ENCODE results near the gene TNFRSF13B.

TNFRSF13B gene

GRCh38 chr17:16941072-16942036 lies 30.6 kb downstream of the TNFRSF13B start:
- no peak for TF ChIP-seq YY1 (IDR thresholded peaks at IDR 0.05; ENCODE audit: low read depth)
- TF ChIP-seq ZBTB7A (IDR thresholded peaks at IDR 0.05; ENCODE audit: low read depth) = no peak
- TF ChIP-seq NFIC (IDR thresholded peaks at IDR 0.05) = no peak
- TF ChIP-seq EP300 (IDR thresholded peaks at IDR 0.05; ENCODE audit: borderline replicate concordance) = no peak
- TF ChIP-seq EGR1 (IDR thresholded peaks at IDR 0.05) = no peak

DNA sequence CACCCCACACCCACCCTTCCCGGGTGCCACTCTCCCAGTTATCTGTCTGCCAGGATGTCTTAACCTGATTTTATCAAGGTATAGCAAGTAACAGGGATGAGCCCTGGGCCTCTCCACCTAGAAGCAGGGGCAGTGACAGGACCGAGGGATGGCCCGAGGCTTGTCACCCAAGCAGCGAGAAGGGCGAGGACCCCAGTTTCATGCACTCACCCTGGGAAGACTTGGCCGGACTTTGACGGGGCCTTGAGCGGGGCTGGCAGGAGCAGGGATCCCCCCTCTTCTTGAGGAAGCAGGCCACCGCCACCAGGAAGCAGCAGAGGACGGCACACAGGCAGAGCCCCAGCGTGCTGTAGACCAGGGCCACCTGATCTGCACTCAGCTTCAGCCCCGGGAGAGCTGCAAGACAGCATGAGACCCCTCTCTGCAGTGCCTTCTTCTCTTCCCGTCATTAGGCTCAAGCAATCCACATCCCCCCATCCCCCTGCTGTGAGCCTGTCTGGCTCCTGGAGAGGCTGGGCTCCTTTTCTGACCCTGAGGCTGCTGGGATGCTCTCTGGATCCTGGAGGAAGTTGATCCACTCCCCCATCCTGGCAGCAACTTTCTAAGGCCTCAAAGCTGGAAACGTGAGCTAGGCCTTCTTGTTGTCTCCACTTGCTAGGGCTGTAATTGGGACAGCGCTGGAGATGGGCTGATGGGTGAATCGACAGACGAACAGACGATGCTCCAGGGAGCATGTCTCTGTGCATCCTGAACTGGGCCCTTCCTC lies 31.6 kb downstream of the TNFRSF13B start:
- TF ChIP-seq TEAD4 (IDR thresholded peaks at IDR 0.05) (no peak), ZBTB7A (IDR thresholded peaks at IDR 0.05; ENCODE audit: low read depth) (no peak), FOXM1 (IDR thresholded peaks at IDR 0.05; ENCODE audit: borderline replicate concordance, low read depth) (no peak), CEBPB (IDR thresholded peaks at IDR 0.05) (no peak), EP300 (IDR thresholded peaks at IDR 0.05; ENCODE audit: borderline replicate concordance) (no peak), REST (IDR thresholded peaks at IDR 0.05; ENCODE audit: low read depth) (no peak), TAF1 (IDR thresholded peaks at IDR 0.05; ENCODE audit: low read depth) (no peak), YY1 (IDR thresholded peaks at IDR 0.05; ENCODE audit: low read depth) (no peak), TCF12 (IDR thresholded peaks at IDR 0.05; ENCODE audit: low read depth) (no peak), CREB1 (IDR thresholded peaks at IDR 0.05; ENCODE audit: low read depth) (no peak), NFIC (IDR thresholded peaks at IDR 0.05) (no peak), MAX (IDR thresholded peaks at IDR 0.05) (no peak), USF1 (IDR thresholded peaks at IDR 0.05) (no peak), EGR1 (IDR thresholded peaks at IDR 0.05) (no peak)

DNA sequence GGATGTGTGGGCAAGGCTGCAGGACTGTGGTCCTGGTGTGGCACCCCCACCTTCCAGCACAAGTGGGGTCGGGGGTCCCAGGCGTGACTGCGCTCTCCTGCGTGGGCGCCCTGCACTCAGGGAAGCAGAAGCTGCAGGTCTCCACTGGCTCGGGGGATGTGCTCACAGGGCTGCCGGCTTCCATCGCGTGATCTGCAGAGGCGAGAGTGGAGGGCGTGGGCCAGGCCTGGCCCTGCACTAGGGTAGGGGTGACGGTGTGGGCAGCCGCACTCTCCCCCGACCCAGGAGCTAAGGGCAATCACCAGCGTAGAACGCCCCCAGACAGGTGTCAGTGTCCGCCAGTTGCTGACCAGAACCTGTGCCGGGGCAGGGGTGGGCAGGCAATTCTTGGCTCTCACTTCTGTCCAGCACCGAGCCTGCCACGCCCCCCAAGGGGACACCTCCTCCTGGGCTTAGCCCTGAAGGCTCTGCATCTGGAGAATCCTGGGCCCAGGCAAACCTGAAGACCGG lies 32.3 kb downstream of the TNFRSF13B start:
- TF ChIP-seq EGR1 (IDR thresholded peaks at IDR 0.05) (no peak), MAX (IDR thresholded peaks at IDR 0.05) (no peak), TAF1 (IDR thresholded peaks at IDR 0.05; ENCODE audit: low read depth) (no peak), ZBTB7A (IDR thresholded peaks at IDR 0.05; ENCODE audit: low read depth) (no peak), YY1 (IDR thresholded peaks at IDR 0.05; ENCODE audit: low read depth) (no peak), TEAD4 (IDR thresholded peaks at IDR 0.05) (no peak), CREB1 (IDR thresholded peaks at IDR 0.05; ENCODE audit: low read depth) (no peak), FOXM1 (IDR thresholded peaks at IDR 0.05; ENCODE audit: borderline replicate concordance, low read depth) (no peak), NFIC (IDR thresholded peaks at IDR 0.05) (no peak), USF1 (IDR thresholded peaks at IDR 0.05) (no peak), RAD21 (IDR thresholded peaks at IDR 0.05; ENCODE audit: low read depth) (no peak), CEBPB (IDR thresholded peaks at IDR 0.05) (no peak)

DNA sequence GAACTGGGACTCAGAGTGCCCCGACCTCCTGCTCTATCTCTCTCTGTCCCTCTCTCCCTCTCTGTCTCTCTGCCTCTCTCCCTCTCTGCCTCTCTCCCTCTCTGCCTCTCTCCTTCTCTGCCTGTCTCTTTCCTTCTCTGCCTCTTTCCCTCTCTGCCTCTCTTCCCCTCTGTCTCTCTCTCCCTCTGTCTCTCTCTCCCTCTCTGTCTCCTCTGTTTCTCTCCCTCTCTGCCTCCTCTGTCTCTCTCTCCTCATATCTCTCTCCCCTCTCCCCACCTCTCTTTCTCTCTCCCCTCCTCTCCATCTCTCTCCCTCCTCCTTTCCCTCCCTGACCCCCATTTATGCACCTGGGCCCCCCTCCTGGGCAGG lies 32.7 kb downstream of the TNFRSF13B start:
- TF ChIP-seq CEBPB (IDR thresholded peaks at IDR 0.05) = no peak
- no peak for TF ChIP-seq NFIC (IDR thresholded peaks at IDR 0.05)
- no peak for TF ChIP-seq EP300 (IDR thresholded peaks at IDR 0.05; ENCODE audit: borderline replicate concordance)
- TF ChIP-seq ZBTB7A (IDR thresholded peaks at IDR 0.05; ENCODE audit: low read depth) = no peak
- TF ChIP-seq TCF12 (IDR thresholded peaks at IDR 0.05; ENCODE audit: low read depth) = no peak
- no peak for TF ChIP-seq TAF1 (IDR thresholded peaks at IDR 0.05; ENCODE audit: low read depth)
- no peak for TF ChIP-seq CREB1 (IDR thresholded peaks at IDR 0.05; ENCODE audit: low read depth)
- TF ChIP-seq USF1 (IDR thresholded peaks at IDR 0.05) = no peak
- no peak for TF ChIP-seq REST (IDR thresholded peaks at IDR 0.05; ENCODE audit: low read depth)
- TF ChIP-seq TEAD4 (IDR thresholded peaks at IDR 0.05) = no peak
- no peak for TF ChIP-seq FOXM1 (IDR thresholded peaks at IDR 0.05; ENCODE audit: borderline replicate concordance, low read depth)
- no peak for TF ChIP-seq YY1 (IDR thresholded peaks at IDR 0.05; ENCODE audit: low read depth)

Data from Ishikawa (cell line).